RWPE1 (cell line): ENCODE data around the gene DGKI.

Source experiments
- CTCF ChIA-PET: fragments of 350-600 bp; sonication (Branson Sonifier 250); formaldehyde crosslinking; extraction: SDS; loops from one replicate; lab custom pipeline; 2021; lab: Yijun Ruan, JAX
- POLR2A ChIA-PET: fragments of 400-600 bp; formaldehyde crosslinking; extraction: SDS; loops from one replicate; lab custom pipeline; 2020; ENCODE audit warnings: antibody characterized with exemption; ENCODE audit not compliant: low non-redundant PET; lab: Yijun Ruan, JAX
- DNase-seq: peaks from one replicate; pipeline ENCODE4 v3.0.0; 2012; ENCODE audit warnings: low spot score
- H3K27ac ChIP-seq: fragments of 450-650 bp; 2 replicates; pipeline ENCODE4 v1.5.1; 2017
- CTCF ChIP-seq: fragments of 450-650 bp; conservative IDR thresholded peaks from 2 replicates; pipeline ENCODE4 v1.5.1; 2017; ENCODE audit warnings: low read depth, mild to moderate bottlenecking

DGKI gene

GRCh38 chr7:137742051-137742450 is 104.7 kb downstream of the DGKI start:
- POLR2A ChIA-PET, result no interaction called here
- DNase-seq, result no peak
- no peak overlapping the region for H3K27ac ChIP-seq
- CTCF ChIA-PET, result no interaction called here
- no peak for TF ChIP-seq CTCF

GRCh38 chr7:137741443-137741842 is 105.3 kb downstream of the DGKI start:
- no peak for TF ChIP-seq CTCF
- CTCF ChIA-PET, result no interaction called here
- no peak for DNase-seq
- POLR2A ChIA-PET, result no interaction called here
- H3K27ac ChIP-seq, result no peak overlapping the region

GRCh38 chr7:137734221-137734620 is 112.6 kb downstream of the DGKI start:
- H3K27ac ChIP-seq, result no peak overlapping the region
- no peak for DNase-seq
- POLR2A ChIA-PET, result no interaction called here
- CTCF ChIA-PET, result no interaction called here
- TF ChIP-seq CTCF, result no peak

GRCh38 chr7:137732168-137732567 is 114.6 kb downstream of the DGKI start:
- H3K27ac ChIP-seq, result no peak overlapping the region
- no peak for DNase-seq
- CTCF ChIA-PET, result no interaction called here
- TF ChIP-seq CTCF, result no peak
- POLR2A ChIA-PET, result no interaction called here

GRCh38 chr7:137731436-137731835 is 115.3 kb downstream of the DGKI start:
- no peak for TF ChIP-seq CTCF
- H3K27ac ChIP-seq, result no peak overlapping the region
- CTCF ChIA-PET, result no interaction called here
- POLR2A ChIA-PET, result no interaction called here
- no peak for DNase-seq

- TF ChIP-seq CTCF, result no peak
- DNase-seq, result no peak
- ChIA-PET CTCF (no interaction called here), POLR2A (no interaction called here)
- no peak overlapping the region for H3K27ac ChIP-seq
Measured at GRCh38 chr7:137728426-137728825, 118.3 kb downstream of the DGKI start.

GRCh38 chr7:137727413-137727812 is 119.4 kb downstream of the DGKI start:
- no peak overlapping the region for H3K27ac ChIP-seq
- DNase-seq, result no peak
- POLR2A ChIA-PET, result no interaction called here
- no peak for TF ChIP-seq CTCF
- CTCF ChIA-PET, result interaction anchor here (0.5 kb wide), 1 partner anchor 19 kb away, joined by 3 read pairs; no protein-coding TSS in a partner anchor
